ENCODE data around the gene BACH2. TPM values are rescaled to one million over a fixed set of nuclear protein-coding genes. Genes with fewer than 3 reads are reported as not detected.

BACH2 gene
- total and polyA plus RNA-seq, 2 donors (not counting 1 experiment from before 2014, with no cell fraction given) = 2.2 to 2.6 TPM

DNA sequence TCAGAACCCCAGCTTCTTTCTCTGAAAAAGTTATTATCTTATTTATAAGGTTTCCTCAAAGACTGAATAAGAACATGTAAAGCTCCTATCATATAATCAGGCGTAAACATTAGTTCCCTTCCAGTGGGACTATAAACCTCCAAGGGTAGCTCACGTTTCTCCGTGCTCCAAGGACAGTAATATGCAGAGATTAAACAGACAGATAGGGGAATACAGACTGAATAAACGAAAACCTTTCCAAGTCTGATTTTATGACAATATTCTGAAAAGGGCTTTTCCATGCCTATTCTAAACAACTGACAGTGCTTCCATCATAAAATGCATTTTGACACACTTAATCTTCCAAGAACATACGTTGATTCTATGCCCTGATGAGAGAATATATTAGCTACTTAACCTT, 22.8 kb downstream of the BACH2 start:
- Histone ChIP-seq H4K20me1 (ENCODE audit: control insufficient read depth, extremely low read depth, insufficient read depth, low read length) (no peaks in the 10 kb centered on the region), H3K9ac (ENCODE audit: insufficient read depth, low read length) (no peak overlapping the region), H3K36me3 (ENCODE audit: control insufficient read depth, insufficient read depth, low read length) (no peaks in the 10 kb centered on the region), H3K79me2 (ENCODE audit: control insufficient read depth, insufficient read depth, low read length) (no peaks in the 10 kb centered on the region), H3K4me3 (replicated peaks in 1 of 4; ENCODE audit: control extremely low read depth in 1 of 4, insufficient read depth in 1 of 4, low read depth in 3 of 4, low read length in 4 of 4) (no peak overlapping the region), H3K4me1 (ENCODE audit: control insufficient read depth, extremely low read depth, insufficient read depth, low read length) (no peaks in the 10 kb centered on the region), H2AFZ (ENCODE audit: low read length) (no peak overlapping the region), H3K27me3 (ENCODE audit: control insufficient read depth, insufficient read depth, low read length) (no peaks in the 10 kb centered on the region), H3K27ac (ENCODE audit: insufficient read depth, low read length) (no peak overlapping the region), H3K4me2 (ENCODE audit: extremely low read depth, insufficient read depth, low read length) (no peak overlapping the region), H3K9me3 (ENCODE audit: control insufficient read depth, insufficient read depth, low read depth, low read length) (no peaks in the 10 kb centered on the region)
- no peak for TF ChIP-seq CTCF (conservative IDR thresholded peaks at IDR 0.05 in 1 of 2, IDR thresholded peaks at IDR 0.05 in 1 of 2; ENCODE audit: low read depth in 1 of 2, low read length in 2 of 2)
- no peak for TF ChIP-seq EZH2 (IDR thresholded peaks at IDR 0.05; ENCODE audit: low read length, missing control alignments)
- no peak for DNase-seq (ENCODE audit: low read depth in 2 of 2)

- no peak overlapping the region for H3K4me2 ChIP-seq (ENCODE audit: extremely low read depth, insufficient read depth, low read length)
- H3K36me3 ChIP-seq (ENCODE audit: control insufficient read depth, insufficient read depth, low read length) = no peaks in the 10 kb centered on the region
- H3K4me1 ChIP-seq (ENCODE audit: control insufficient read depth, extremely low read depth, insufficient read depth, low read length) = no peaks in the 10 kb centered on the region
- H3K9me3 ChIP-seq (ENCODE audit: control insufficient read depth, insufficient read depth, low read depth, low read length) = no peaks in the 10 kb centered on the region
- no peak overlapping the region for H3K27ac ChIP-seq (ENCODE audit: insufficient read depth, low read length)
- no peak for DNase-seq (ENCODE audit: low read depth in 2 of 2)
- TF ChIP-seq CTCF (conservative IDR thresholded peaks at IDR 0.05 in 1 of 2, IDR thresholded peaks at IDR 0.05 in 1 of 2; ENCODE audit: low read depth in 1 of 2, low read length in 2 of 2) (no peak), EZH2 (IDR thresholded peaks at IDR 0.05; ENCODE audit: low read length, missing control alignments) (no peak)
- no peaks in the 10 kb centered on the region for H4K20me1 ChIP-seq (ENCODE audit: control insufficient read depth, extremely low read depth, insufficient read depth, low read length)
- H3K79me2 ChIP-seq (ENCODE audit: control insufficient read depth, insufficient read depth, low read length) = no peaks in the 10 kb centered on the region
- no peak overlapping the region for H3K4me3 ChIP-seq (replicated peaks in 1 of 4; ENCODE audit: control extremely low read depth in 1 of 4, insufficient read depth in 1 of 4, low read depth in 3 of 4, low read length in 4 of 4)
- H2AFZ ChIP-seq (ENCODE audit: low read length) = no peak overlapping the region
- H3K27me3 ChIP-seq (ENCODE audit: control insufficient read depth, insufficient read depth, low read length) = no peaks in the 10 kb centered on the region
- H3K9ac ChIP-seq (ENCODE audit: insufficient read depth, low read length) = no peak overlapping the region
Measured at GRCh38 chr6:90272895-90273294, 23.7 kb downstream of the BACH2 start.

DNA sequence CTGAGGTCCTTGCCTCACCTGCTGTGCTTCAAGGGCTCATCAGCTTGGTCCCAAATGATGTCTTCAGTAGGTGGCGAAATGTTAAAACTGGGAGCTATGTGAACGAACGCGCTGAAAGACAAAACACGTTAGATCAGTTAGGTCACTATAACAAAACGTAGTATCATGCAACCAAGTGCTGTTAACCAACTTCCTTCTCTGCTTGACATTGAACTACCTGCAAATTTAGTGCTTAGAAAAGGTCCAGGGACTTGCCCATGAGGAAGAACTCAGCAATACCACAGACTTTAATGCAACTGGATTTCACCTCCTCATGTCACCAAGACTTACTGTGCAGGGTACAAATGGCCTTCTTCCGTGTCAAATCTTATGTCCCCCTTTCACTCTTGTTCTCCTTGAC, 24.8 kb downstream of the BACH2 start:
- H3K27me3 ChIP-seq (ENCODE audit: control insufficient read depth, insufficient read depth, low read length) = no peaks in the 10 kb centered on the region
- H3K9ac ChIP-seq (ENCODE audit: insufficient read depth, low read length) = no peak overlapping the region
- H2AFZ ChIP-seq (ENCODE audit: low read length) = no peak overlapping the region
- no peak overlapping the region for H3K4me2 ChIP-seq (ENCODE audit: extremely low read depth, insufficient read depth, low read length)
- no peak for DNase-seq (ENCODE audit: low read depth in 2 of 2)
- TF ChIP-seq EZH2 (IDR thresholded peaks at IDR 0.05; ENCODE audit: low read length, missing control alignments) (no peak), CTCF (conservative IDR thresholded peaks at IDR 0.05 in 1 of 2, IDR thresholded peaks at IDR 0.05 in 1 of 2; ENCODE audit: low read depth in 1 of 2, low read length in 2 of 2) (no peak)
- no peak overlapping the region for H3K27ac ChIP-seq (ENCODE audit: insufficient read depth, low read length)
- H3K4me3 ChIP-seq (replicated peaks in 1 of 4; ENCODE audit: control extremely low read depth in 1 of 4, insufficient read depth in 1 of 4, low read depth in 3 of 4, low read length in 4 of 4) = no peak overlapping the region
- no peaks in the 10 kb centered on the region for H3K4me1 ChIP-seq (ENCODE audit: control insufficient read depth, extremely low read depth, insufficient read depth, low read length)
- H3K9me3 ChIP-seq (ENCODE audit: control insufficient read depth, insufficient read depth, low read depth, low read length) = no peaks in the 10 kb centered on the region
- no peaks in the 10 kb centered on the region for H3K79me2 ChIP-seq (ENCODE audit: control insufficient read depth, insufficient read depth, low read length)
- H4K20me1 ChIP-seq (ENCODE audit: control insufficient read depth, extremely low read depth, insufficient read depth, low read length) = no peaks in the 10 kb centered on the region
- H3K36me3 ChIP-seq (ENCODE audit: control insufficient read depth, insufficient read depth, low read length) = no peaks in the 10 kb centered on the region

Data from fibroblast of lung (primary cell).